ENCODE results near the gene CATSPERD.

CATSPERD gene

GRCh38 chr19:5784581-5785147 lies 64.2 kb downstream of the CATSPERD start, which contains the start of gene PRR22:
TSS of gene PRR22 (minus strand) at chr19:5784746. CDS start at chr19:5784660, 86 bp downstream.
- no peak for DNase-seq (ENCODE audit: low read depth in 2 of 2)

GRCh38 chr19:5785423-5785822 lies 65.0 kb downstream of the CATSPERD start:
- DNase-seq (ENCODE audit: low read depth in 2 of 2), result no peak

DNA sequence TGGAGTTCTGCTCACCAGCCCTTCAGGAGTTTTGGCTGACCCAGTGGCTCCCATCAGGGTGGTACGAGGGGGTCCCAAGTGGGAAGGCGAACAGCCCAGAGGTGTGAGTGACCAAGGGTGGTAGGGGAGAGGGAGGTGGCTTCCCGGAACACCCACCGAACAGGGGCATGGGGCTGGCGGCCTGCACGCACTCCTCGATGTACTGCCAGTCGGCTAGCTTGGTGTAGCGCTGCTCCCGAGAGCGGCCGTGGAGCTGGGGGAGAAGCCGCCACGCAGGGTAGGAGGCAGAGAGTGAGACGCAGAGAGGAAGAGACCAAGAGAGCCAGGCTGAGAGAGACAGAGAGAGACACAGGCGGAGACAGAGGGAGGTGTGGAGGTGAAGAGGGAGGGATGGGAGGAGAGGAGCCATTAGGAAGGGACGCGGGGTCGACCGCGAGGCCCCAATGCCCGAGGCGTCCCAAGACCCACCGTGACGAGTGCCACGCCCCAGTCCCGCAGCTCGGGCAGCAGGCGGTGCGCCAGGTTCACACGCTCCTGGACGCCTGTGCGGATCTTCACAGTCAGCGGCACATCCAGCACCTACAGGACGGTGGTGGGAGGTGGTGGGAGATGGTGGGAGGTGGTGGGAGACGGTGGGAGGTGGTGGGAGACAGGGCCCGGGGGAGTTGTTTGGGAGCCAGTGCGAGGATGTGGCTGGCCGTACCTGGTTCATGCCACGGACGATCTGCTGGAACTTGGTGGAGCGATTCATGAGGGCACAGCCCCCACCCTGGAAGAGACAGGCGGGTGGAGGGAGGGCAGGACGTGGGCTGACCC lies 66.4 kb downstream of the CATSPERD start:
- no peak for DNase-seq (ENCODE audit: low read depth in 2 of 2)

DNA sequence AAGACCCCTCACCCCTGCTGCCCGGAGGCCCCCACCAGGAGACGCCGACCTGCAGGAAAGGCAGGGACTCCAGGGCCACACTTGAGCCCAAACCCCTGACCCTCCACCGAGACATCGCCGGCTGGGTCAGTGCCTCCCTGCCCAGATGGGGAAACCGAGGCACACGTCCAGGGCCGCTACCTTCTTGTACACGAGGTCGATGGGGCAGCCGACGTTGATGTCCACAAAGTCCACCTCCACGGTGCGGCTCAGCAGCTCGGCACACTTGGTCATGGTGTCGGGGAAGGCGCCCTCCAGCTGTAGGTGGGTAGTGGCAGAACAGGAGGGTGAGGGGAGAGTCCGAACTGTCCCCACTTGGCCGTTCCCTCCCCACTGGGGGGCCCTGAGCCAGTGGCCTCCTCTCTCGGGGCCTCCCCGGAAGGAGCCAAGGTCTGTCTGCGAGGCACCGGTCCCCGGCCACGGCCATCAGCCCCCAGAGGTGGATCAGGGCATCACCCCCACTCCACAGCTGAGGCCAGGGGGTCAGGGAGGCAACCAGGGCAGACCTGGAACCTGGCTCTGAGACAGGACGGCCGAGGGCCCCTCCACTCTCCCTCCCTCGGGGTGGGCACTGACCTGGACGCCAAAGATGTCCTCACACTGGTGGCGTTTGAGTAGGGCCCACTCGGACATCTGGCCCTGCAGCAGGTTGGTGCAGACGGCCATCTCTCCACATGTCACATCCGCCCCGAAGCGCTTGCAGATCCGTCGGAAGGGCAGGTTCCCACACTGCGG lies 67.2 kb downstream of the CATSPERD start:
- no peak for DNase-seq (ENCODE audit: low read depth in 2 of 2)

GRCh38 chr19:5788422-5788821 lies 68.0 kb downstream of the CATSPERD start:
- no peak for DNase-seq (ENCODE audit: low read depth in 2 of 2)

- no peak for DNase-seq (ENCODE audit: low read depth in 2 of 2)
These were observed 68.9 kb downstream of the CATSPERD start for GRCh38 chr19:5789351-5789761.

- DNase-seq (ENCODE audit: low read depth in 2 of 2), result no peak
These were observed 69.6 kb downstream of the CATSPERD start for GRCh38 chr19:5789886-5790558.

DNA sequence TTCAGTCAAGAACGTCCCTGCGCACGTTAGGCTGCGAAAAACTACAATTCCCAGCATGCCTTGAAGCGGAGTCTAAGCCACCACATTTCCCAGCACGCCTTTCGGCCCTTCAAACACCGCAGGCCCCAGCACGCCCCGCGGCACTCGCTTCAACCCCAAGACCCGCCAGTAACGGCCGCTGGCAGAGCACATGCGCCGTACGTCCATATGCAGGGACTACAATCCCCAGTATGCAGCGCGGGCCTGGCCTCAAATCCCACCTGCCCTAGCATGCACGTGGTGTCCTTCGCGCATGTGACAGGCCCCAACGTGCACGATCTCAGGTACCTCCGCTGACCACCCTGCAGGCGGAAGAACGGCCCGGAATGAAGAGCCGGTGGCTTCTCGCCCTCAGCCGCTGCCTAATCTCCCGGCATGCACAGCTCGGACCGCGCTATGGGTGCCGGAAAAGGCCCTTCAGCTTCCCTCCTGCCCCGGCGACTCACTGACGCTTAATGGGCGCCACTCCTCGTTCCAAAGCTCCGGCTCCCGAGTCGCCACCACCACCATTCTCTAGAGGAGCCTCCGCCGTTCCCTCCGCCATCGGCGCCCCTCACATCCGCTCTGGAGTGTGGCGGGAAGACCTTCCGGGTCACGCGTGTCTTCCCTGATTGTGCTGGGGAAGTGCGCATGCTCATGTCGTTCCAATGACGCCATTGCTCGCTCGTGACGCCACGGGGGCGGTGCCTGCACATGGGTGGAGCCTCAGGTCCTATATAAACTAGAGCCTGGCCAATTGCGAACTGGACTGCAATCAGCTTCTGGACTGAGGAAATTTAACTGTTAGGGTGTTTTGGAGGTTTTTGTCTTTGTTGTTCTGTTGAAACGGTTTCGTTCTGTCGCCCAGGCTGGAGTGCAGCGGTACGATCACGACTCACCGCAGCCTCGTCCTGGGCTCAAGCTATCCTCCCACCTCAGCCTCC lies 70.4 kb downstream of the CATSPERD start, which contains the start of gene DUS3L:
DUS3L (minus strand) TSS at position 605 of the 962 bp plus-strand sequence; CDS start at position 583, 22 bp downstream.
- peak; percentile 94 for DNase-seq (ENCODE audit: low read depth in 2 of 2)

DNA sequence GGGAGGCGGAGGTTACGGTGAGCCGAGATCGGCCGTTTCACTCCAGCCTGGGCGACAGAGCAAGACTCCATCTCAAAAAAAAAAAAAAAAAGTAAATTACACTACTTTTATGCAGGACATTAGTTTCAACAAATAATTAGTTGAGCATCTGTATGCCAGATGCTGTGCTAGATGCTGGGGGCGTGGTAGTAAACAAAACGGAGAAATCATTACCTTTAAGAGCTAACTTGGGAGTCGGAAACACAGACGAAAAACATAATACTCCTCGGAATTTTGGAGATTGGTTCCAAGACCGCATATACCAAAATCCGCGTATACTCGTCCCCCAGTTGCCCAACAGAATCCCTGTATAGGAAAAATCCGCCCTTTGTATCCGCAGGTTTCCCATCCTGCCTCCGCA lies 71.8 kb downstream of the CATSPERD start:
- DNase-seq (ENCODE audit: low read depth in 2 of 2), result no peak

DNA sequence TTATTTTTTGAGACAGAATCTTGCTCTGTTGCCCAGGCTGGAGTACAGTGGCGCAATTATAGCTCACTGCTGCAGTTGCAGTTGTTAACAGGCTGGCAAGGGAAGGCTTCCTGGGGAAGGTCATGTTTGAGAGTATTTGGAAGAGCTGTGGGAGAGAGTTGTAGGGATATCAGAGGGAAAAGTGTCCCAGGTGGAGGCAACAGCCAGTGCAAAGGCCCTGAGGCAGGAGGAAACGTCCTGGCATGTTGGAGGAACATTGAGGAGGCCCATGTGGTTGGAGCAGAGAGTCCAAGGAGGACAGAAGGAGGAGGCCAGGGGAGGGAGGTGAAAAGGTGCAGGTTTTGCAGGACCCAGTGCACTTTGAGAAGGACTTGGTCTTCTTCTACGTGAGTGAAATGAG lies 72.8 kb downstream of the CATSPERD start:
- DNase-seq (ENCODE audit: low read depth in 2 of 2), result no peak

GRCh38 chr19:5795382-5795919 lies 75.0 kb downstream of the CATSPERD start:
- no peak for DNase-seq (ENCODE audit: low read depth in 2 of 2)

GRCh38 chr19:5798244-5798643 lies 77.8 kb downstream of the CATSPERD start:
- DNase-seq (ENCODE audit: low read depth in 2 of 2), result no peak

GRCh38 chr19:5799247-5800241 lies 79.1 kb downstream of the CATSPERD start:
- no peak for DNase-seq (ENCODE audit: low read depth in 2 of 2)

GRCh38 chr19:5800361-5801270 lies 80.2 kb downstream of the CATSPERD start:
- DNase-seq (ENCODE audit: low read depth in 2 of 2), result no peak

DNA sequence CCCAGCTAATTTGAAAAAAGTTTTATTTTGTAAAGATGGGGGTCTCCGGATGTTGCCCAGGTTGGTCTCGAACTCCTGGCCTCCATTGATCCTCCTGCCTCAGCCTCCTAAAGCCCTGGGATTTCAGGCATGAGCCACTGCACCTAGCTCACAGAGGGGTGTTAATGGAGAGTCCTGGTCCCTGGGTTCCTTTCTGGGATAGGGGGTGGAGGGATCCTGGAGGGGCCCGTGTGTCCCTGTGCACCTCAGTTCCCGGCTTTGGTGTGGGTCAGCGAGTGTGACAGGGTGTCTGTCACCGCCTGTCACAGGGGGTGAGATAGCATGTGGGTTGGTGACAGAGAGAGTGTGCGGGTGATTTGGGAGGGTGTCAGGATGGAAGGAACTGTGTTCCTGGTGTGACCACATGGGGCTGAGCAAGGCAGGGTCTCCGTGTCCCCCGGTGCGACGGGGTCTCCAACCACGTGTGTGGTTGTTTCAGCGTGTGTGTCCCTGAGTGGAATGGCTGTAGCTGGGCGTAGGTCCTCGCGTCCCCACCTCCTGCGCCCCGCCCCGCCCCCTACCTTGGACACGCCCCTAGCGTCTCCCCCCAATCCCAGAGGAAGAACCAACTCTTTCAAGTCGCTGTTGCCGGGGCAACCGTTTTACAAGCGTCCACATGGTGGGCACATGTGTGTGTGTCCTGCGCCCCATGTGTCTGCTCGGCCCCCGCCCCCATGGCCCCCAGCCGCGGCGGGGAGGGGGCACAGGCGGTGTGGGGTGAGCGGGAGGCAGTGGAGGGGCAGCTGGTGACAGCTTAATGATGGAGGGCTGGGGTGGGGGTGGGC lies 81.6 kb downstream of the CATSPERD start:
- peak; percentile 31 to 38 for DNase-seq (ENCODE audit: low read depth in 2 of 2)

DNA sequence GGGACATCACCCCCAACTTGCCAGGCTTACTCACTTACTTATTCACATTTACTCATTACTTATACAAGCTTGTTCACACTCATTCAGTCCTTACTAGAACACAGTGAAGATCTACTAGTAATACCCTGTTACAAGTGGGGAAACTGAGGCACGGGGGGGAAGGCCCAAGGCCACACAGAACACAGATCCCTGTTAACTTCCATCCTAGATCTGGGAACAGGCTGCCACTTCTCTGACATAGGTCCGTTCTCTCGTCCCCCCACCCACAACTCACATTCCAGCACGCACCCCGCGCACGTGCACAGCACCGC lies 83.0 kb downstream of the CATSPERD start:
- no peak for DNase-seq (ENCODE audit: low read depth in 2 of 2)

- DNase-seq (ENCODE audit: low read depth in 2 of 2), result peak; percentile 58 to 65
These were observed 83.5 kb downstream of the CATSPERD start for GRCh38 chr19:5803752-5804515.

Data from fibroblast of skin of left biceps (primary cell).